NCI-H2196 treated with DMSO at 0.1 percent for 48 hours (cell line): ENCODE data around the gene UNC13A.

ENCODE experiments used
- DNase-seq: peaks from one replicate; lab custom pipeline; 2025; ENCODE audit not compliant: unreplicated experiment; lab: John Stamatoyannopoulos, UW

Gene UNC13A

GRCh38 chr19:17673937-17674799 is 14.0 kb downstream of the UNC13A start:
- DNase-seq = no peak

- DNase-seq = peak; percentile 8
Measured at GRCh38 chr19:17671906-17672305, 16.2 kb downstream of the UNC13A start.

- DNase-seq = no peak
Measured at GRCh38 chr19:17669419-17669818, 18.7 kb downstream of the UNC13A start.

DNA sequence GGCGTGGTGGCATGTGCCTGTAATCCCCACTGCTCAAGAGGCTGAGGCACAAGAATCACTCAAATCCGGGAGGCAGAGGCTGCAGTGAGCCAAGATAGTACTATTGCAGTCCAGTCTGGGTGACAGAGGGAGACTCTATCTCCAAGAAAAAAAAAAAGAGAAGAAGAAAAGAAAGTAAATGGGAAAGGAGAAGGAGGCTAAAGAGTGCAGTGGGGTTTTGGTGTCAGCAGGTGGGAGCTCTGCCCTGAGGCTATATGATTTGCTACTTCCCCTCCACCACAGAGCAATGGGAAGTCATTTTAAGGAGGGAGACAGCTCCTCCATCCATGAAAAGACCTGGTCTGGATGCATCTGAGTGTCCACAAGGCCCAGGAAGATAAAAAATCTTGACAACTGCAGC is 23.1 kb downstream of the UNC13A start:
- no peak for DNase-seq

DNA sequence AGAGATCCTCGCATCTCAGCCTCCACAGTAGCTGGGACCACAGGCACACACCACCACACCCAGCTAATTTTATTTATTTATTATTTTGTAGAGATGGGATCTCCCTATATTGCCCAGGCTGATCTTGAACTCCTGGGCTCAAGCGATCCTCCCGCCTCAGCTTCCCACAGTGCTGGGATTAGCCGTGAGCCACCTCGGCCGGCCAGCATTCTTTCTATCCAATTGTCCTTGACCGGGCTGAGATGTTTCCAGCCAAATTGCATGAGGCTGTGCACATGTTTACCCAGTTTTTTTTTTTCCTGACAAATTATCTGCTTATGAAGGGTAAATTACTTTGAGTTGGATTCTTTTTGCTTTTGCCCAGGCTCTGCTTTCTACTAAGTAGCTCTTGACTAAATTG is 28.2 kb downstream of the UNC13A start:
- no peak for DNase-seq

DNA sequence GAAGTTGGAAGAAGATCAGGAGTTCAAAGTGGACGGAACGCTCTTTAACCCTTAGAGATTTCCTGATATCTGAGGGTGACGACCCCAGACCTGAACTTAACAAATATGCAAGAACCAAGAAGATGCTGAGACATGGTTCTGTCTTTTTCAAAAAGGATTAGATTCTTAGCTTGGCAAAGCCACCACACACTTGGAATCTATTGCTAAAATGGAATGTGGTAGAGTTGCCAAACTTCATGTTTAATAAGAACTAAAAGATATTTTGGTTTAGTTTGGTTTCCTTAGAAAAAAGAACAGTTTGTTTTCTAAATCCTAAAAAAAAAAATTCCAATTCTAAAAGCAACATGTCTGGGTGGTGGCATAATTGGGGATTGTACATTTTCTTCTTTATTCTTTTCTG is 29.5 kb downstream of the UNC13A start:
- DNase-seq = no peak

DNA sequence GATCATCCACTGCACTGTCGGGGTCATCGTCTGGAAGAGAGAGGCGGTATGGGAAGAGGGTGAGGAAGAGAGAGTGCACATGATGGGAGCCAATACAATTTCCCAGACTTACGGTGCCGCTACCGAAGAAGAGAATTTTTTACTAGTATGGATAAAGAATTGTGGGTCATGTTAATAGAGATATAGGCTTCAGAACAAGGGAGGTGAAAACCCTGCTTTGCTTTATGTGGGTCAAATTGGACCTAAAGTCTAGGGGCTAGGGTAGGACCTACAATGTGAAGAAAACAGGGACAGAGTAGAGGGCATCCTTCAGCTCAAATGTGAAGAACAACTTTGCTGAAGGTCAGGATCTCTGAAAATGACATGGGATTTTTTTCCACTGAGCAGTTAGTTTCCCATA is 29.9 kb downstream of the UNC13A start:
- no peak for DNase-seq

GRCh38 chr19:17656970-17657369 is 31.2 kb downstream of the UNC13A start:
- no peak for DNase-seq

- DNase-seq = no peak
Measured at GRCh38 chr19:17655751-17656472, 32.2 kb downstream of the UNC13A start.

- peak; percentile 39 for DNase-seq
Measured at GRCh38 chr19:17654993-17655392, 33.2 kb downstream of the UNC13A start.

GRCh38 chr19:17652627-17653026 is 35.5 kb downstream of the UNC13A start:
- no peak for DNase-seq

DNA sequence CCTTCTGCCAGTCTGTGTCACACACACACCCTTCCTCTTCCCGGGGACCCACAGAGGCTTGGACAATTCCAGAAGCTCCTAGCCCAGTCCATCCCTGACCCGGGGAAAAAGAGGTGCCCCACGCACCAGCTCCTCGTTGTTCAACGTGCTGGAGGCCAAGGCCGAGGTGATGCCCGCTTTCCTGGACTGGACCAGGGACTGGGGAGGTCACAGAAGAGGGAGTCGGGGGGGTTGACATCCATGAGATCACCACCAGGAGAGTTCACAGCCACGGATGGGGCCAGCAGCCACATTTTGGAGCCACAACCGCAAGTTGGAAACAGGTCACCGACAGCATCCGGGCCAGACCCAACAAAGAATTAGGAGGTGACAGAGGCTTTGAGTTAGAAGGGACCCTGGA is 39.4 kb downstream of the UNC13A start:
- DNase-seq = no peak

GRCh38 chr19:17648097-17648660 is 40.0 kb downstream of the UNC13A start:
- DNase-seq = no peak

- no peak for DNase-seq
Measured at GRCh38 chr19:17647071-17648020, 40.8 kb downstream of the UNC13A start.

DNA sequence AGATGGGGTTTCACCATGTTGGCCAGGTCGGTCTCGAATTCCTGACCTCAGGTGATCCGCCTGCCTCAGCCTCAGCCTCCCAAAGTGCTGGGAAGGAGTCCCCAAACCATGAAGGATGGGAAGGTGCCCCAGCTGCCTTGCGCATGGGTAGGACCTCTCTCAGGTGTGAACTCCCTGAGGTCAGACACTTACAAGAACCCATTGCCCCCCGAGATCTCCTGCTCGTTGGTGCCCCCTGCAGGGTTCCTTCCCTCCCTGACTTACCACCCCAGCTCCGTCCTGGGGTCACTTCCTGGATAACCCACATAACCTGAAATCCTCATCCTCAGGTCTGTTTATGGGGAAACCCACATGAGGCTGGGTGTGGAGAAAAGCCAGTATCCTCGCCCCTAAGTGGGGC is 41.7 kb downstream of the UNC13A start:
- DNase-seq = no peak

- no peak for DNase-seq
Measured at GRCh38 chr19:17645339-17645963, 42.7 kb downstream of the UNC13A start.

GRCh38 chr19:17642656-17643055 is 45.5 kb downstream of the UNC13A start:
- no peak for DNase-seq

DNA sequence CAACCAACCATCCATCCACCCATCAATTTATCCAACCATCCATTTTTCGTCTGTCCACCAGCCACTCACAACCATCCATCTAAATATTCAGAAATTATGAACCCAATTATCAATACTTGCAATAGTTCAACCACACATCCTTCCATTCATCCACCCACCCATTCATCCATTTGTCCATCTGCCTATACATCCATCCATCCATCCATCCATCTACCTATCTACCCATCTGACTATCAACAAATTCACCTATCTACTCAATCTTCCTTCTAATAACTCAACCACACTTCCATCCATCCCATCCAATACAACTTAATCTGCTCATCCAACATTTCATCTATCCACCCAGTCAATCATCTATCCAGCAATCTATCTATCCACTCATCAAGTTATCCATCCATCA is 46.3 kb downstream of the UNC13A start:
- no peak for DNase-seq

GRCh38 chr19:17641181-17641580 is 47.0 kb downstream of the UNC13A start:
- DNase-seq = no peak

- no peak for DNase-seq
Measured at GRCh38 chr19:17633700-17634099, 54.5 kb downstream of the UNC13A start.
